Jurkat, Clone E6-1 (cell line): Measurements from ENCODE around the gene GLI3.
A peak's percentile ranks its signal among the peaks of the same experiment; 100 is the strongest.

ENCODE experiments used
- DNase-seq: peaks from one replicate; pipeline ENCODE4 v3.0.0-alpha.2; 2011; ENCODE audit warnings: low read depth, low spot score
- H3K4me3 ChIP-seq: 2 replicates; pipeline ENCODE4 v1.5.1; 2011; ENCODE audit warnings: mild to moderate bottlenecking, low read length, control low read depth, moderate library complexity

The GLI3 gene

GRCh38 chr7:42238709-42239366 lies 1.8 kb upstream of the GLI3 start:
- no peak for DNase-seq
- no peak overlapping the region for H3K4me3 ChIP-seq

GRCh38 chr7:42237811-42238541 lies 967 bp upstream of the GLI3 start:
- peak overlapping the region; percentile 68 for H3K4me3 ChIP-seq
- DNase-seq, result peak; percentile 32

GRCh38 chr7:42236266-42236975 lies 588 bp downstream of the GLI3 start:
- DNase-seq, result peak; percentile 4
- peak overlapping the region; percentile 68 for H3K4me3 ChIP-seq

GRCh38 chr7:42235741-42236161 lies 1.3 kb downstream of the GLI3 start:
- peak overlapping the region; percentile 68 for H3K4me3 ChIP-seq
- no peak for DNase-seq

- no peak overlapping the region for H3K4me3 ChIP-seq
- DNase-seq, result no peak
Measured at GRCh38 chr7:42234736-42235135, 2.3 kb downstream of the GLI3 start.

- DNase-seq, result no peak
- no peak overlapping the region for H3K4me3 ChIP-seq
Measured at GRCh38 chr7:42233695-42234331, 3.2 kb downstream of the GLI3 start.

- no peak overlapping the region for H3K4me3 ChIP-seq
- DNase-seq, result no peak
Measured at GRCh38 chr7:42233171-42233570, 3.8 kb downstream of the GLI3 start.

- no peak overlapping the region for H3K4me3 ChIP-seq
- DNase-seq, result no peak
Measured at GRCh38 chr7:42232275-42232674, 4.7 kb downstream of the GLI3 start.

- H3K4me3 ChIP-seq, result no peak overlapping the region
- no peak for DNase-seq
Measured at GRCh38 chr7:42231043-42231787, 5.8 kb downstream of the GLI3 start.

GRCh38 chr7:42227936-42228591 lies 8.9 kb downstream of the GLI3 start:
- no peak overlapping the region for H3K4me3 ChIP-seq
- DNase-seq, result no peak

- no peak overlapping the region for H3K4me3 ChIP-seq
- DNase-seq, result no peak
Measured at GRCh38 chr7:42227541-42227935, 9.5 kb downstream of the GLI3 start.

- DNase-seq, result no peak
- no peak overlapping the region for H3K4me3 ChIP-seq
Measured at GRCh38 chr7:42227021-42227420, 10.0 kb downstream of the GLI3 start.

GRCh38 chr7:42226354-42226941 lies 10.6 kb downstream of the GLI3 start:
- no peak for DNase-seq
- H3K4me3 ChIP-seq, result no peak overlapping the region

- no peak overlapping the region for H3K4me3 ChIP-seq
- no peak for DNase-seq
Measured at GRCh38 chr7:42224391-42225003, 12.5 kb downstream of the GLI3 start.

GRCh38 chr7:42222891-42223290 lies 14.1 kb downstream of the GLI3 start:
- DNase-seq, result no peak
- no peak overlapping the region for H3K4me3 ChIP-seq

GRCh38 chr7:42222125-42222524 lies 14.9 kb downstream of the GLI3 start:
- H3K4me3 ChIP-seq, result no peak overlapping the region
- DNase-seq, result no peak

- no peak overlapping the region for H3K4me3 ChIP-seq
- DNase-seq, result no peak
Measured at GRCh38 chr7:42221304-42221703, 15.7 kb downstream of the GLI3 start.

GRCh38 chr7:42219447-42219846 lies 17.6 kb downstream of the GLI3 start:
- no peak overlapping the region for H3K4me3 ChIP-seq
- no peak for DNase-seq
